ENCODE results near the gene ELOF1.
"Not testable (repeated sequence)": the region's sequence is repeated elsewhere in the genome, so short reads cannot be mapped to it uniquely, and the experiment has no call there.

The ELOF1 gene

DNA sequence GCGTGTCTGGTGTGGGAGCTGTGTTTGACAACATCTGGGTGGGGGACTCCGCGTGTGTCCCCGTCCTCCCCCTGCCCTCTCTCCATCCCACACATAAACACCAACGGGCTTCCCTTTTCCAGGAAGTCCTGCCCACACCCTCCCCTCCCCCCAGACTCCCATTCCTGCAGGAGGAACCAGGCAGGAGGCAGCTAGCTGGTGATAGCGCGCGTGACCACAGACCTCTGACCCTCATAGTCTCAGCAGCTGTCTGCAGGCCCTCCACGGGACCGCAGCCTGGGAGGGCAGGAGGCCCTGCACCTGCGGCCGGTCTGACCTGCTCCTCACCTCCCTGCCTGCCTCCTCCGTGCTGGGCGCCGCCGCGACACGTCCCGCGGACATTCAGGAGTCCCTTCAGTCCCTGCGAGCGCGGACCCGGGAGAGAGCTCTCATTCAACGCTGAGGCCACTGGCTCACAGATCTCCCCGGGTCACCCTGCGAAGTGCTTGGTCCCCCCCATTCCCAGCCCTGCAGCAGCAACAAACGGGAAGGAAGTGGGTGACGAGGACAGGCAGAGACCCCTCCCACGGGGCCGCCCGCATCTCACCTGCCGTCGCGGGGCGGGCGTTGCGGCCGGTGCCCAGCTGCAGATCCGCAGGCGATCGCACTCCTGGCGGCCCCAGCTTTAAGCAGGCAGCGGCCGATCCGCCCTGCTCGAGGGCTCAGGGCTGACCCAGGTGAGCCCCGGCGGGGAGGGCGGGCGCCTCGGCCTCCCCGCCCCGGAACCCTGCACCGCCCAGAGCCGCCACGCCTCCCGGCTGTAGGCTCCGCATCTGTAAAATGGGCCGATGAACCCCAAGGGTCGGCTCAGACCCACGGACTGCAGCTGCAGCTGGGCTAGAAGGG is 19.5 kb upstream of the ELOF1 start:
- Mint-ChIP-seq H3K36me3 (ENCODE audit: low read depth) (peaks cover 4% of the 10 kb centered on the region), H3K27me3 (ENCODE audit: low read depth) (no peaks in the 10 kb centered on the region), H3K4me3 (peak overlapping the region; percentile 79), H3K4me1 (ENCODE audit: low read depth) (peaks cover 19% of the 10 kb centered on the region), H3K27ac (peak overlapping the region; percentile 65), H3K9me3 (no peaks in the 10 kb centered on the region)
- DNase-seq (ENCODE audit: low spot score) = peak; percentile 27

DNA sequence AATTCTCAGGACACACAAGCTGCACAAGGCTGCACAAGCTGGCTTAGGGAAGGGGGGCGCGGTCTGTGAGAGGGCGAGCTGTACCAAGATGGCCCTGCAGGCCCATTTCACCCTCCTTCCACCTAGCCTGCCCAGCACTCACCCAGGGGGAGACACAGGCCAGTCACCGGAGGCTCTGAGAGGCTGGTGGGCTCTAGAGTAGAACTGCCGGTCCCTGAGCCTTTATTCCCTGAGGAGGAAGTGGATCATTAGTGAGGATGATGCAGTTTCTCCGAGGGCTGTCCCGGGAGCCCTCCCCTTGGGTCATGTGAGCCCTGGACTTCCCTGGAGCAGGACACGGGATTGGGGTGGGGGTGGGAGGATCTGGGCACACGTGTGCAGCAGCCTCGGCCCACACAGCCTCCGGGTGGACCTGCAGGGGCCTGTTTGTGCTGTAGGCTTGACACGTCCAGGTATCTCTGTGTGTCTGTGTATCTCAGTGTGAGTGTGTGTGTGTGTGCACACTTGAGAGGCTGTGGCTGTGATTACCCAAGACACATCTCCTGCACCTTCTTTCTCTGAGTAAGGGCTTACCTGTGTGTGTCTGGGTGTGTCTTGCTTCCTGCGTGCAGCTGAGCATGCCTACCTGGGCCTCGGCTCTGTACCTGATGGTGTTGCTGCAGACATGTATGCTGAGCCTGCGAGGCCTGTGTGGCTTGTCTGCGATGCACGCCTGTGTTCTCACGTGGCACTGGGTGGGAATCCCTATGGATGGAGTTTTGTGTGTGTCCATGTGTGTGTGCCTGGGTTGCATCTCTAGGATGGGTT is 18.6 kb upstream of the ELOF1 start, which contains the start of gene ACP5:
TSS of gene ACP5 (minus strand) at position 195 of the 807 bp plus-strand sequence. CDS start 328 bp downstream, outside the sequence.
- DNase-seq (ENCODE audit: low spot score) = no peak
- Mint-ChIP-seq H3K27ac (peak within 1 kb of the TSS; percentile 57), H3K4me1 (ENCODE audit: low read depth) (peaks cover 18% of the 10 kb centered on the region), H3K27me3 (ENCODE audit: low read depth) (no peaks in the 10 kb centered on the region), H3K4me3 (peak within 1 kb of the TSS; percentile 77), H3K36me3 (ENCODE audit: low read depth) (peaks cover 4% of the 10 kb centered on the region), H3K9me3 (no peaks in the 10 kb centered on the region)

- Mint-ChIP-seq H3K4me3 (no peak overlapping the region), H3K9me3 (no peaks in the 10 kb centered on the region), H3K27ac (peak overlapping the region; percentile 31), H3K27me3 (ENCODE audit: low read depth) (no peaks in the 10 kb centered on the region), H3K36me3 (ENCODE audit: low read depth) (peaks cover 4% of the 10 kb centered on the region), H3K4me1 (ENCODE audit: low read depth) (peaks cover 10% of the 10 kb centered on the region)
- no peak for DNase-seq (ENCODE audit: low spot score)
Measured at GRCh38 chr19:11576227-11576626, 17.2 kb upstream of the ELOF1 start.

GRCh38 chr19:11574689-11575088 is 15.7 kb upstream of the ELOF1 start:
- Mint-ChIP-seq H3K36me3 (ENCODE audit: low read depth) (peaks cover 4% of the 10 kb centered on the region), H3K9me3 (no peaks in the 10 kb centered on the region), H3K4me1 (ENCODE audit: low read depth) (peaks cover 5% of the 10 kb centered on the region), H3K27me3 (ENCODE audit: low read depth) (no peaks in the 10 kb centered on the region), H3K27ac (no peak overlapping the region), H3K4me3 (no peak overlapping the region)
- DNase-seq (ENCODE audit: low spot score) = no peak

DNA sequence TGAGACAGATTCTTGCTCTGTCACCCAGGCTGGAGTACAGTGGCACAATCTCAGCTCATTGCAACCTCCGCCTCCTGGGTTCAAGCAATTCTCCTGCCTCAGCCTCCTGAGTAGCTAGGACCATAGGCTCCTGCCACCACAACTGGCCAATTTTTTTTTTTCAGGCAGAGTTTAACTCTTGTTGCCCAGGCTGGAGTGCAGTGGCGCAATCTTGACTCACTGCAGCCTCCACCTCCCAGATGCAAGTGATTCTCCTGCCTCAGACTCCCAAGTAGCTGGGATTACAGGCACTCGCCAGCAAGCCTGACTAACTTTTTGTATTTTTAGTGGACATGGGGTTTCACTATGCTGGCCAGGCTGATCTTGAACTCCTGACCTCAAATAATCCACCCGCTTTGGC is 14.7 kb upstream of the ELOF1 start:
- not testable (repeated sequence) for H3K9me3 Mint-ChIP-seq; H3K4me1 Mint-ChIP-seq (ENCODE audit: low read depth); H3K27me3 Mint-ChIP-seq (ENCODE audit: low read depth); H3K27ac Mint-ChIP-seq; DNase-seq (ENCODE audit: low spot score); H3K36me3 Mint-ChIP-seq (ENCODE audit: low read depth); H3K4me3 Mint-ChIP-seq

DNA sequence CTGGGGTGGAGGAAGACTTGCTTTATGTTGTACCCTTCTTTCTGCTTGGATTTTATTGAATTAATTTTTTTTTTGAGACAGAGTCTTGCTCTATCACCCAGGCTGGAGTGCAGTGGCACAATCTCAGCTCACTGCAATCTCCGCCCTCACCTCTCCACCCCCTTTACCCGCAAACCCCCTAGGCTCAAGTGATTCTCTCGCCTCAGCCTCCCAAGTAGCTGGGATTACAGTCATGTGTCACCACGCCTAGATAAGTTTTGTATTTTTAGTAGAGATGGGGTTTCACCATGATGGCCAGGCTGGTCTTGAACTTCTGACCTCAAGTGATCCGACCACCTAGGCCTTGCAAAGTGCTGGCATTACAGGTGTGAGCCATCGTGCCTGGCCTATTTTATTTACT is 14.3 kb upstream of the ELOF1 start:
- not testable (repeated sequence) for H3K4me1 Mint-ChIP-seq (ENCODE audit: low read depth); H3K27me3 Mint-ChIP-seq (ENCODE audit: low read depth); H3K27ac Mint-ChIP-seq; H3K36me3 Mint-ChIP-seq (ENCODE audit: low read depth); H3K9me3 Mint-ChIP-seq; H3K4me3 Mint-ChIP-seq; DNase-seq (ENCODE audit: low spot score)

- DNase-seq (ENCODE audit: low spot score) = no peak
- Mint-ChIP-seq H3K4me3 (no peak overlapping the region), H3K27me3 (ENCODE audit: low read depth) (no peaks in the 10 kb centered on the region), H3K27ac (no peak overlapping the region), H3K4me1 (ENCODE audit: low read depth) (peaks cover 16% of the 10 kb centered on the region), H3K36me3 (ENCODE audit: low read depth) (peaks cover 6% of the 10 kb centered on the region), H3K9me3 (no peaks in the 10 kb centered on the region)
Measured at GRCh38 chr19:11570039-11570462, 11.0 kb upstream of the ELOF1 start.

DNA sequence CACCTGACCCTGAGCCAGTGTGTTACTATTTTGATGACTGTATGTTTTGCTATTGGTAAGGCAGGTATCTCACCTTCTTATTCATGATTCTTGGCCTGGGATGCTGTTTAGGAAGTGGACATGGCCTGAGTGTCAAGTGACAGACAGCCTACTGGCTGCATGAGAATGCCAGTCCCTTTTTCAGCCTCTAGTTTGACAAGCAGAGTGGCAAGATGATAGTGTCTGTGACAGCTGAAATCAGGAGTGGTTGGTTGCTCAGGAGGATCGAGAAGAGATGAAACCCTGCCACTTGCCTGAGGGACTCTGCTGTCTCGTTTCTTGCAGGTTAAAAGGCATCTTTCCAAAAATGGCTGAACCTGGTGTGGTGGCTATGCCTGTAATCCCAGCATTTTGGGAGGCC is 7.1 kb upstream of the ELOF1 start:
- no peaks in the 10 kb centered on the region for H3K27me3 Mint-ChIP-seq (ENCODE audit: low read depth)
- no peak overlapping the region for H3K4me3 Mint-ChIP-seq
- H3K36me3 Mint-ChIP-seq (ENCODE audit: low read depth) = peaks cover 6% of the 10 kb centered on the region
- peak overlapping the region; percentile 80 for H3K27ac Mint-ChIP-seq
- H3K4me1 Mint-ChIP-seq (ENCODE audit: low read depth) = peaks cover 25% of the 10 kb centered on the region
- H3K9me3 Mint-ChIP-seq = no peaks in the 10 kb centered on the region
- DNase-seq (ENCODE audit: low spot score) = no peak

- not testable (repeated sequence) for H3K27ac Mint-ChIP-seq; H3K27me3 Mint-ChIP-seq (ENCODE audit: low read depth); H3K36me3 Mint-ChIP-seq (ENCODE audit: low read depth); H3K9me3 Mint-ChIP-seq; DNase-seq (ENCODE audit: low spot score); H3K4me3 Mint-ChIP-seq
- H3K4me1 Mint-ChIP-seq (ENCODE audit: low read depth) = peaks cover 28% of the 10 kb centered on the region
Measured at GRCh38 chr19:11565649-11565980, 6.6 kb upstream of the ELOF1 start.

GRCh38 chr19:11564082-11564807 is 5.2 kb upstream of the ELOF1 start:
- DNase-seq (ENCODE audit: low spot score); H3K27ac Mint-ChIP-seq; H3K9me3 Mint-ChIP-seq; H3K36me3 Mint-ChIP-seq (ENCODE audit: low read depth); H3K27me3 Mint-ChIP-seq (ENCODE audit: low read depth); H3K4me3 Mint-ChIP-seq: not testable (repeated sequence)
- peaks cover 35% of the 10 kb centered on the region for H3K4me1 Mint-ChIP-seq (ENCODE audit: low read depth)

GRCh38 chr19:11563532-11563931 is 4.5 kb upstream of the ELOF1 start:
- Mint-ChIP-seq H3K4me1 (ENCODE audit: low read depth) (peaks cover 34% of the 10 kb centered on the region), H3K4me3 (no peak overlapping the region), H3K36me3 (ENCODE audit: low read depth) (peaks cover 9% of the 10 kb centered on the region), H3K9me3 (no peaks in the 10 kb centered on the region), H3K27ac (no peak overlapping the region), H3K27me3 (ENCODE audit: low read depth) (no peaks in the 10 kb centered on the region)
- no peak for DNase-seq (ENCODE audit: low spot score)

DNA sequence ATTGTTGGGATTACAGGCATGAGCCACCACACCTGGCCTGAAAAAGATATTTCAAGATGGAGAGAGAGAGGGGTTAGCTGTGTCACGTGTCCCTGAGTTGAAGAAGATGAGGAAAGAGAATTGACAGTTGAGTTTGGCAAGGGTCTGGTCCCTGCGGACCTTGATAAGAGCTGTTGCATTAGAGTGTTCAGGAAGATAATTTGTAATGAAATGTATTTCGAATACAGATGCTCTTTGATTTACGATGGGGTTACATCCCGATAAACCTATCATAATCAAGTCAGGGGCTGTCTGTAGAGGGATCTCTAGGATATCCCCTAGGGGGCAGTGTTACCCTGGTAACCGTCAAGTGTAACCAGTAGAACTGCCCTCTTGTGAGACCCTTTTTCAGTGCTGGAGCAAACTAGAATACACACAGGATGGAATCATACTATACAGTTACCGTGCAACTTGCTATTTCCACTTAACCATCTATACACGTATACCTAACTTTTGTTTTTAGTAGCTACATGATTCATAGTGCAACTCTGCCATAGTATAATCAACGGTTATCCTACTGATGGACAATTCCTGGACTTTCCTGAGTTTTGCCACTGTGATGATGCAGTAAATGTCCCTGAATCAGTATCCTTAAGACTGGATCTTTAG is 1.5 kb upstream of the ELOF1 start:
- H3K27ac Mint-ChIP-seq = peak overlapping the region; percentile 84

DNA sequence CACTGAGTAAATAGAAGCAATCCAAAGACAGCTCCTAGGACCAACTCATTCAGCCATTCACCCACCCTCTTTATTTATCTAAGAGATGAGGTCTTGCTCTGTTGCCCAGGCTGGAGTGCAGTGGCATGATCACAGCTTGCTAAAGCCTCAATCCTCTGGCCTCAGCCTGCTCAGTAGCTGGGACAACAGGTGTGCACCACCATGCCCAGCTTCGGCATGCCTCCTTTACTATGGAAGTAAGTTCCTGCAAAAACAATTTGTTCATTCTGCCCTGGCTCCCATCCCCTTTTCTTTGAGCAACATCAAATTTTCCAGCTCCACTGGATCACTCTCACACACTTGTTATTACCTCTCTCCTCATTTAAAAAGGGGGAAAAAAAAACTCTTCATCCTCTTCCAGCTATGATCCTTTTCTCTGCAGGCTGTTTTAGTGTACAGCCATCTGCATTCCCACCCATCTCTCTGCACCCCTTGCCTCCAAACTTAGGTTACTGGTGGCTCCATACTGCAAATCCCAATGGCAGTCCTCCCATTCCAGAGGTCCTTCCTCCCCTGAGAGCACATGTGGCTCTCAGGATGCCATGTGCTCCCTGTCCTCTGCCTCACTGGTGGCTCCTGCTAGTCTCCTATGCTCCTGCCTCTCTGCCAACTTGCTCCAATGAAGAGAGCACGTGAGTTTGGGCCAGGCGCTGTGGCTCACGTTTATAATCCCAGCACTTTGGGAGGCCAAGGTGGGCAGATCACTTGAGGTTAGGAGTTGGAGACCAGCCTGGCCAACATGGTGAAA is 2.2 kb downstream of the ELOF1 start:
- no peak overlapping the region for H3K27ac Mint-ChIP-seq
- no peak for DNase-seq (ENCODE audit: low spot score)
- H3K4me3 Mint-ChIP-seq = peak overlapping the region; percentile 52
- no peaks in the 10 kb centered on the region for H3K9me3 Mint-ChIP-seq
- peaks cover 32% of the 10 kb centered on the region for H3K4me1 Mint-ChIP-seq (ENCODE audit: low read depth)
- no peaks in the 10 kb centered on the region for H3K27me3 Mint-ChIP-seq (ENCODE audit: low read depth)
- peaks cover 17% of the 10 kb centered on the region for H3K36me3 Mint-ChIP-seq (ENCODE audit: low read depth)

More for the DNA sequence above, 1.5 kb upstream of the ELOF1 start:
- H3K27me3 Mint-ChIP-seq (ENCODE audit: low read depth) = no peaks in the 10 kb centered on the region
- DNase-seq (ENCODE audit: low spot score) = peak; percentile 71
- no peaks in the 10 kb centered on the region for H3K9me3 Mint-ChIP-seq
- peaks cover 8% of the 10 kb centered on the region for H3K36me3 Mint-ChIP-seq (ENCODE audit: low read depth)
- peaks cover 38% of the 10 kb centered on the region for H3K4me1 Mint-ChIP-seq (ENCODE audit: low read depth)
- H3K4me3 Mint-ChIP-seq = peak overlapping the region; percentile 89
